Fibroblast of pulmonary artery (primary cell): ENCODE data around the gene ALG9.
"Not testable (repeated sequence)": the region's sequence is repeated elsewhere in the genome, so short reads cannot be mapped to it uniquely, and the experiment has no call there.

Experiments used
- DNase-seq: peaks from one replicate; pipeline ENCODE4 v3.0.0-alpha.2; 2010; ENCODE audit warnings: low read depth
- H3K4me3 ChIP-seq: replicated peaks from 2 replicates; pipeline ENCODE4 v1.5.1; 2011; ENCODE audit warnings: low read depth, mild to moderate bottlenecking, control low read depth, low read length, moderate library complexity
- TF ChIP-seq, protein P1 (sequence below): IDR thresholded peaks from 2 replicates; pipeline ENCODE4 v1.5.1; 2011; ENCODE audit warnings: mild to moderate bottlenecking, control low read depth, low read length, inconsistent platforms; ENCODE audit errors: missing control alignments

ALG9 gene

DNA sequence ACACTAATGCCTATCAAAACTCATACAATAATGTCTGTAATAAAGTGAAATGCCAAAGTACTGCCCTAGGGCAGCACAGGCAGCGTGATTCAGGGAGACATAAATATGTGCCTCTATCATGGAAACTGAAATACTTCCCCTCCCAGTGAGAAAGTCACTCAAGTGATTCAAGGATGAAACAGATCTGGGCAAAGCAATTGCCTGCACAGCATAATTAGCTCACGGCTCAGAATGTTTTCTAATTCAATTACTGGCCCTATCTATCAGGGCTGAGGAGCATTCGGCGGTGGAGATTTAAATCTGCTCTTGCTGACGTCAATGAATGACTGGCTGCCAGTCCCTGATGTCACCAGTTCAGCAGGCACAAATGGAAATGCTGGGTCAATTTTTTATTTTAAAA, 77.5 kb downstream of the ALG9 start:
- no peak for DNase-seq
- TF ChIP-seq, protein P1, sequence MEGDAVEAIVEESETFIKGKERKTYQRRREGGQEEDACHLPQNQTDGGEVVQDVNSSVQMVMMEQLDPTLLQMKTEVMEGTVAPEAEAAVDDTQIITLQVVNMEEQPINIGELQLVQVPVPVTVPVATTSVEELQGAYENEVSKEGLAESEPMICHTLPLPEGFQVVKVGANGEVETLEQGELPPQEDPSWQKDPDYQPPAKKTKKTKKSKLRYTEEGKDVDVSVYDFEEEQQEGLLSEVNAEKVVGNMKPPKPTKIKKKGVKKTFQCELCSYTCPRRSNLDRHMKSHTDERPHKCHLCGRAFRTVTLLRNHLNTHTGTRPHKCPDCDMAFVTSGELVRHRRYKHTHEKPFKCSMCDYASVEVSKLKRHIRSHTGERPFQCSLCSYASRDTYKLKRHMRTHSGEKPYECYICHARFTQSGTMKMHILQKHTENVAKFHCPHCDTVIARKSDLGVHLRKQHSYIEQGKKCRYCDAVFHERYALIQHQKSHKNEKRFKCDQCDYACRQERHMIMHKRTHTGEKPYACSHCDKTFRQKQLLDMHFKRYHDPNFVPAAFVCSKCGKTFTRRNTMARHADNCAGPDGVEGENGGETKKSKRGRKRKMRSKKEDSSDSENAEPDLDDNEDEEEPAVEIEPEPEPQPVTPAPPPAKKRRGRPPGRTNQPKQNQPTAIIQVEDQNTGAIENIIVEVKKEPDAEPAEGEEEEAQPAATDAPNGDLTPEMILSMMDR: no peak
- H3K4me3 ChIP-seq: no peak overlapping the region

DNA sequence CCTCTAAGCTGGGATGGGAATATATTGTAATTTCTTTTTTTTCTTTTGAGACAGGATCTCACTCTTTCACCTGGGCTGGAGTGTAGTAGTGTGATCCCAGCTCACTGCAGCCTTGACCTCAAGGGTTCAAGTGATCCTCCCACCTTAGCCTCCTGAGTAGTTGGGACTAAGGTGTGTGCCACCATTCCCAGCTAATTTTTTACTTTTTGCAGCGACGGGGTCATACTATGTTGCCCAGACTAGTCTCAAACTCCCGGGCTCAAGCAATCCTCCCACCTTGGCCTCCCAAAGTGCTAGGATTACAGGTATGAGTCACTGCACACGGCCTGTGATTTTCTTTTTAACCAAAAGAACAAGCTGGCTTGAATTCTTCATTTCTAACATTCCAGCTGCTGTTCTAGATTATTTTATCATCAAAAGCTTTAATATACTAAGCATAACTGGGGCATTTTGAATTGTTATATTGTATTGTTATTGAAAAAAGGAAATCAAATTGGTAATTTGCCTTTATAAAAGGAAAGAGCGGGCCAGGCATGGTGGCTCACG, 78.4 kb downstream of the ALG9 start:
- no peak overlapping the region for H3K4me3 ChIP-seq
- no peak for DNase-seq
- TF ChIP-seq, protein P1: no peak

DNA sequence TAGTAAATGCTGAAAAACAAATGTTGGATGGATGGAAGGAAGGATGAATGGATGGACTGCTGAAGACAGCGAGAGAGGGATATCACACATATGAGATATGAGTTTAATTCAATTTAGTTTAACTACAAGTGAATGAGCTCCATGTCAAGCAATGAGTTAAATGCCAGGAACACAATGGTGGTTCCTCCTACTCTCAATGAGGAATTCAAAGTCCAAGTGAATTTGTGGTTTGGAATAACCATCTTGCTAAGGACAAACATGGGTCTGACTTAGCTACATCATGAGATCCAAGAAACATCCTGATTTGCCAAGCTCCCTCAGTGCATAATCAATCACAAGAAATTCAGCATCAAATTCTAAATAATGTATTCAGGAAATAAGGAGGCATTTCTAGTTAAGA, 79.1 kb downstream of the ALG9 start:
- TF ChIP-seq, protein P1: no peak
- no peak overlapping the region for H3K4me3 ChIP-seq
- no peak for DNase-seq

DNA sequence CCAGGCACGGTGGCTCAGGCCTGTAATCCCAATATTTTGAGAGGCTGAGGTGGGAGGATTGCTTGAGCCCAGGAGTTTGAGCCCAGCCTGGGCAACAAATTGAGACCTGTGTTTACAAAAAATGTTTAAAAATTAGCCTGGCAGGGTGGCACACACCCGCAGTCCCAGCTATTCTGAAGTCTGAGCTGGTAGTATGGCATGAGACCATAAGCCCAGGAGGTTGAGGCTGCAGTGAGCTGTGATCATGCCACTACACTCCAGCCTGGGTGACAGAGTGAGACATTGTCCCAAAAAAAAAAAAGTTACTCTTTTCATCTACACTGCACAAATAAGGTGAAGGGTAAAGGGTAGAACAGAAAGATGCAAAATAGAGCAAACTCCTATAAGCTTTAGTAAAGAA, 82.9 kb downstream of the ALG9 start:
- no peak for DNase-seq
- H3K4me3 ChIP-seq: no peak overlapping the region
- TF ChIP-seq, protein P1: no peak

DNA sequence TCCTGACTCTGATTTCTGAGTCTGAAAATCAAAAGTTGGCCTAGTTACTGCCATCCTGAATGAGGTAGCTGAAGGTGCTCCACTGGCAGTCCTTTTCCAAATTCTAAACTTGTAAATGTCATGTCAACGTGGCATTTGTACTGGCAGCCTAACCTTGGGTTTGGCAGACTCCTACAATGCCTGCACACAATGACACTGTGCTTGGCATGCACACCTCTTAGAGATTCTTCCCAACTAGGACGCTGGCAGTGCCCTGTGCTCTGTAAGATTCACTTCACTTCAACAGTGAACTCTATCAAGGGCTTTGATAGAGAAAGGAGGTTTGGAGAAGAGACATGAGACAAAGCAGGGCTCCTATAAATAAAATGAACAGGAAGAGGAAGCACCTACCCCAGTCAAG, 83.3 kb downstream of the ALG9 start:
- no peak for DNase-seq
- no peak overlapping the region for H3K4me3 ChIP-seq
- TF ChIP-seq, protein P1: no peak

DNA sequence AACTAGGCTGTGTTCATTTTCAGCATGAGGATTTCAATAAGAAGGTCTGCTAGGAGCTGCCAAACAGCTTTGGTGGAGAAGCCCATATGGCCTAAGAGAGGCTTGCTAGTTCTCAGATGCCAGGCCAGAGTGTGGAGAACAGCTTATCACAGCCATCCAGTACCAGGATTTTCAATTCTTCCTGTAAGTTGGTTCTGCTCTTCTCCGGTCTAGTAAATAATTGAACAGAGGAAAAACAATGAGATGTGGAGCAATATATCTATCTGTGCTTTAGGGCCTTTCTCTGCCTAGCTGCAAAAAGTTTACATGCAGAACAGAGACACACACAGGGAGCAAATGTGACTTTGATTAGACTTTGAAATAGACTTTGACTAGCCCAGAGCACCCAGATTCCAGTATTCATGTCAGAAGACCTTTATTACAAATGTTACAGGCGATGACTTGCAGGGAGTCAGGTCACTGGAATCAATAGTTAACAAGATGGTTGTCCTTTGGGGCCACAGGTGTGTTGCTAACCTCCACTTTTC, 85.4 kb downstream of the ALG9 start:
- TF ChIP-seq, protein P1: no peak
- no peak overlapping the region for H3K4me3 ChIP-seq
- no peak for DNase-seq

DNA sequence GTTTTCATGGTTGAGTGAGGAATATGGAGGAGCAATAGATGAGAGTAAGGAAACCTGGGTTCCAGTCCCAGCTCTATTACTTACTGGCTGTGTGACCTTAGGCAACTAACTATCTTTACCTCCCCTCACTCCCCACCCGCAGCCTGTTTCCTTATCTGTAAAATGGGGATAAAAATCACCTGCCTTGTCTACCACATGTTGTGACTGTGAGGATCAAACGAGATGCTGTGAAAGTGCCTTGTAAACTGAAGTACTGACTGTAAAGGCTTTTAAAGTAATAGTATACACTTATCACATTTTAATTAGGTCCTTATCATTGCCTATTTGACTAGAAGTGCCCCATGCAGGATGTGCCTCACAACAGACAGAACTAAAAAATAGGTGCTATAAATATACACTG, 86.3 kb downstream of the ALG9 start:
- no peak for DNase-seq
- no peak overlapping the region for H3K4me3 ChIP-seq
- TF ChIP-seq, protein P1: no peak

DNA sequence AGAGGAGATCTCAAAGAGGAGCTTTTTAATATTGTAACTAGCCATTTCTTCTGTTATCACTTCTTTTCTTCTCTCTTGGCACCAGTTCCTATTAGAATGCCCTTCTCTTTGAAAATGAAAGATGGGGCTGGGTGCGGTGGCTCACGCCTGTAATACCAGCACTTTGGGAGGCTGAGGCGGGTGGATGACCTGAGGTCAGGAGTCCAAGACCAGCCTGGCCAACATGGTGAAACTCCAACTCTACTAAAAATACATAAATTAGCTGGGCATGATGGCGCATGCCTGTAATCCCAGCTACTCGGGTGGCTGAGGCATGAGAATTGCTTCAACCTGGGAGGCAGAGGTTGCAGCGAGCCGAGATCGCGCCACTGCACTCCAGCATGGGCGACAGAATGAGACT, 87.1 kb downstream of the ALG9 start:
- not testable (repeated sequence) for DNase-seq, H3K4me3 ChIP-seq
